Activated B cell treated with CpG ODN at 0.5 μM for 24 hours (primary cell): Measurements from ENCODE around the gene VWCE. TPM values are rescaled to one million over a fixed set of nuclear protein-coding genes. Genes with fewer than 3 reads are reported as not detected.

Source experiments
- ATAC-seq: fragments of 200-7000 bp; cut with Tn5 transposase; one replicate; pipeline ENCODE4 v1.10.0; 2021; ENCODE audit warnings: low read depth, mild to moderate bottlenecking, moderate library complexity
- CTCF ChIA-PET: fragments of 350-600 bp; sonication (Branson Sonifier 250); formaldehyde crosslinking; loops from one replicate; lab custom pipeline; 2021; ENCODE audit warnings: antibody characterized with exemption; lab: Charles Lee
- POLR2A ChIA-PET: fragments of 350-600 bp; sonication (Branson Sonifier 250); formaldehyde crosslinking; loops from one replicate; lab custom pipeline; 2021; ENCODE audit warnings: antibody characterized with exemption; lab: Charles Lee
- DNase-seq: peaks from one replicate; pipeline ENCODE4 v3.0.0; 2022
- H3K27ac Mint-ChIP-seq: one replicate; pipeline ENCODE4 v1.8.0; 2020; ENCODE audit warnings: mixed read lengths
- H3K27me3 Mint-ChIP-seq: one replicate; pipeline ENCODE4 v1.8.0; 2021; ENCODE audit warnings: mixed read lengths
- H3K36me3 Mint-ChIP-seq: one replicate; pipeline ENCODE4 v1.8.0; 2021; ENCODE audit warnings: low read depth, mixed read lengths
- H3K4me1 Mint-ChIP-seq: one replicate; pipeline ENCODE4 v1.8.0; 2021; ENCODE audit warnings: mixed read lengths
- H3K4me3 Mint-ChIP-seq: one replicate; pipeline ENCODE4 v1.8.0; 2020; ENCODE audit warnings: mild to moderate bottlenecking, mixed read lengths
- H3K9me3 Mint-ChIP-seq: one replicate; pipeline ENCODE4 v1.8.0; 2020; ENCODE audit warnings: mixed read lengths
- intact Hi-C: fragments of 100-400 bp; cut with micrococcal nuclease; formaldehyde crosslinking; loops from one replicate; pipeline ENCODE4 v1.15.1; 2024
- total RNA-seq: library from RNA; stranded (reverse); gene quantifications from 2 replicates; pipeline ENCODE4 v1.2.3, GENCODE V29; 2022
- TF ChIP-seq, protein P1 (sequence below): fragments of 200-600 bp; IDR thresholded peaks from one replicate; pipeline ENCODE4 v1.8.0; 2022; ENCODE audit warnings: antibody characterized with exemption, mild to moderate bottlenecking

VWCE gene
- total RNA-seq, 1 donor from 2014 or later: 1.3 TPM

DNA sequence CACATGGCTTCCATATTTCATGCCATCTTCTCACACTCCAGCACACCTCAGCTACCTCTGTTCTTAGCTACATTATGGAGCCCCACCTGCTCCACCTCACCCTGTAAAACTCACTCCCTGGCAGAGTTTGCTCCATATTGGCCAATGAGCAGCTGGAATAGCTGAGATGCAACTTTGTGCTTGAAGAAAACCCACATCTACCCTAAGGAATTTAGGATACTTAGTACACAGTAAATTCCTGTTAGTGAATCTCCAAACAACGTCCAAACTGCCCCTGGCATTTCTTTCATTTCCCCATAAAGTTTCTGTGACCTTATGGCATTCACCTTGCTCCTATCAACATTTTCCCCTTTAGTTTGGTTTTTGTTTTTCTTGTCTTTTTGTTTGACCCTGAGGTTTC lies 2.2 kb upstream of the VWCE start:
- peak overlapping the region; percentile 0 for H3K4me3 Mint-ChIP-seq

DNA sequence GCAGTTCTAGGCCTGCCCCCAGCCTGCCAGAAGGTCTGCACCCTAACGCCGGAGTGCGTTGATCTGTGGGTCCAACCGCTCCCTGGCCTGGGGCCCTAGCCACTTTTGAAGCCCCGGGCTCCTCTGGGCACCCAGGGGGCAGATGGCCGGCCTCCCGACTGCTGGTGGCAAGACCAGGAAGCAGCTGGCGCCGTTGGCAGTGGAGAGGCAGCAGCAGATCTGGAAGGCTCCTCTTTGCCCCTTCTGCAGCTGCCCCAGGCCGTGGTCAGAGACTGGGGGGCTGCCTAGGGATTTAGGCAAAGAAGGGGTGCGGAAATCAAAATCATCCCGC lies 445 bp upstream of the VWCE start:
- Mint-ChIP-seq H3K4me3 (peak overlapping the region; percentile 50), H3K9me3 (no peaks in the 10 kb centered on the region), H3K4me1 (peaks cover 9% of the 10 kb centered on the region), H3K27ac (no peak overlapping the region), H3K36me3 (peaks cover 31% of the 10 kb centered on the region), H3K27me3 (peaks cover 10% of the 10 kb centered on the region)
- intact Hi-C loops: loop anchor here (10.0 kb wide), 1 partner anchor 289 kb away; the partner anchor contains the start of gene SYT7
- DNase-seq (no peak), ATAC-seq (no peak)
- TF ChIP-seq, protein P1, sequence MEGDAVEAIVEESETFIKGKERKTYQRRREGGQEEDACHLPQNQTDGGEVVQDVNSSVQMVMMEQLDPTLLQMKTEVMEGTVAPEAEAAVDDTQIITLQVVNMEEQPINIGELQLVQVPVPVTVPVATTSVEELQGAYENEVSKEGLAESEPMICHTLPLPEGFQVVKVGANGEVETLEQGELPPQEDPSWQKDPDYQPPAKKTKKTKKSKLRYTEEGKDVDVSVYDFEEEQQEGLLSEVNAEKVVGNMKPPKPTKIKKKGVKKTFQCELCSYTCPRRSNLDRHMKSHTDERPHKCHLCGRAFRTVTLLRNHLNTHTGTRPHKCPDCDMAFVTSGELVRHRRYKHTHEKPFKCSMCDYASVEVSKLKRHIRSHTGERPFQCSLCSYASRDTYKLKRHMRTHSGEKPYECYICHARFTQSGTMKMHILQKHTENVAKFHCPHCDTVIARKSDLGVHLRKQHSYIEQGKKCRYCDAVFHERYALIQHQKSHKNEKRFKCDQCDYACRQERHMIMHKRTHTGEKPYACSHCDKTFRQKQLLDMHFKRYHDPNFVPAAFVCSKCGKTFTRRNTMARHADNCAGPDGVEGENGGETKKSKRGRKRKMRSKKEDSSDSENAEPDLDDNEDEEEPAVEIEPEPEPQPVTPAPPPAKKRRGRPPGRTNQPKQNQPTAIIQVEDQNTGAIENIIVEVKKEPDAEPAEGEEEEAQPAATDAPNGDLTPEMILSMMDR: no peak
- ChIA-PET CTCF (interaction anchor here (1.3 kb wide), 1 partner anchor 465 kb away, joined by 6 read pairs; no protein-coding TSS in a partner anchor), POLR2A (interaction anchor here (0.6 to 1.6 kb wide), 2 partner anchors 97 to 102 kb away, joined by 4 to 5 read pairs; partner anchors contain the start of gene TMEM216)

More for the DNA sequence above, 2.2 kb upstream of the VWCE start:
- intact Hi-C loops: loop anchor here (10.0 kb wide), 1 partner anchor 287 kb away; the partner anchor contains the start of gene SYT7
- no peak for DNase-seq
- H3K36me3 Mint-ChIP-seq: peaks cover 48% of the 10 kb centered on the region
- no peaks in the 10 kb centered on the region for H3K9me3 Mint-ChIP-seq
- CTCF ChIA-PET: no interaction called here
- TF ChIP-seq, protein P1: no peak
- peaks cover 9% of the 10 kb centered on the region for H3K4me1 Mint-ChIP-seq
- ATAC-seq: no peak
- POLR2A ChIA-PET: no interaction called here
- peaks cover 9% of the 10 kb centered on the region for H3K27me3 Mint-ChIP-seq
- no peak overlapping the region for H3K27ac Mint-ChIP-seq

DNA sequence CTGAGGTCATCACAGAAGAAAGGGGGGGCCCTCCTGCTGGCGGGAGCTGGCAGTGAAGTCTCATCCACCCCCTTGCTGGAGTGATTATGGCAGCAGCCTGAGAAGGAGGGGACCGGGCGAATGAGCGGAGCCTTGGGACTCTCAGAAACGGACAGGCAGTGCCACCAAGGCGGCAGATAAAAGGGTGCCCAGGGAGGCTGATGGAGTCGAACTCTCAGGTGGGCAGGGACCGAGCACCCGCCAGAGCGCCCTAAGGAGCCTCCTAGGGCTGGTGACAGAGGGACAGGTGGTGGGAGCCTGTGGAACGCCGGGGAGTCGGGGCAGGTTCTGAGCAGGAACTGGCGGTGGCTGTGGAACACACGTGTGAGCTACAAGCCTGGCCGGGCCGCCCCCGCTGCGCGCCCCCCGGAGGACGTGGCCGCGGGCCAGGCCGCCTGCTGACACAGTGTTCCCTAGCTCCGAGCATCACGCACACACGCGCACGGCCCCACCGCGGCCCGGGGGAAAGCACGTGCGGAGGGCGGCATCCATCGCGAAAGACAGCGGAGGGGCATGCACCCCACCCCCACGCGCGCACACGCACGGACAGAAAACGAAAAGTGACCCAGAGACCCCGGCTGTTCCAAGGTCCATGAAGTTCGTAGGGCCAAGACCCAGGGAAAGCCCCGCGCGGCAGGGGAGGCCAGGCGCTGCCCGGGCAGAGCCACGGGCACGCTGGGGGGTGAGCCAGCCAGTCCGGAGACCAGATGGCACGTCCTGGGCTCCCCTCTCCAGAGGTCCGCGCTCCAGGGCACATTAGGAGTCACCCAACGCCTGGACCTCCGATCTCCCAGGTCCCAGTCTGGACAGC lies 1.0 kb downstream of the VWCE start:
- CTCF ChIA-PET: interaction anchor here (1.3 to 1.9 kb wide), 2 partner anchors 39 to 463 kb away, joined by 6 to 10 read pairs; no protein-coding TSS in a partner anchor
- POLR2A ChIA-PET: interaction anchor here (0.6 to 1.6 kb wide), 5 partner anchors 12 to 135 kb away, joined by 3 to 11 read pairs (median 4); partner anchors contain the start of genes CPSF7, SDHAF2 and TMEM216

DNA sequence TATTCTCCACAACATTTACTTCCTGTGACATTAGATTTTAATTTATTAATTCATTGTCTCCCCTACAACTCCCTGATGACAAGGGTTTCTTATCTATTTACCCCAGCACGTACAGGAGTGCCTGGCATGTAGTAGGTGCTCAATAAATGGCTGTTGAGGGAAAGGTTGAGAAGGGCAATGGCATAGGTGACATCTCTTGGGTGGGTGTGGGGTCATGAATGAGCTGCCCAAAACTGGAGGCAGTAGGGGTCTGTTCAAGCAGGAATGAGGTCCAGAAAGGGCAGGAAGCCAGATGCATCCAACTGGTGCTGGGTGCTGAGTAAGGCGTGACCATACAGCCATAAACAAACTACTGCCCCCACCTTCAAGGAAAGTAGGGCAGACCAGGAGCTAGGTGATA lies 2.8 kb downstream of the VWCE start:
- ChIA-PET CTCF (no interaction called here), POLR2A (interaction anchor here (0.6 kb wide), 1 partner anchor 11 kb away, joined by 3 read pairs; no protein-coding TSS in a partner anchor)
- Mint-ChIP-seq H3K36me3 (peaks cover 3% of the 10 kb centered on the region), H3K27me3 (peaks cover 10% of the 10 kb centered on the region), H3K4me1 (peaks cover 9% of the 10 kb centered on the region), H3K4me3 (no peak overlapping the region), H3K9me3 (no peaks in the 10 kb centered on the region), H3K27ac (no peak overlapping the region)
- intact Hi-C loops: loop anchor here (10.0 kb wide), 1 partner anchor 292 kb away; the partner anchor contains the start of gene SYT7
- TF ChIP-seq, protein P1: no peak
- DNase-seq (no peak), ATAC-seq (no peak)

More for the DNA sequence above, 1.0 kb downstream of the VWCE start:
- DNase-seq: no peak
- no peaks in the 10 kb centered on the region for H3K9me3 Mint-ChIP-seq
- peak; percentile 36 for ATAC-seq
- H3K4me3 Mint-ChIP-seq: peak overlapping the region; percentile 81
- TF ChIP-seq, protein P1: no peak
- H3K36me3 Mint-ChIP-seq: peaks cover 17% of the 10 kb centered on the region
- H3K27ac Mint-ChIP-seq: no peak overlapping the region
- peaks cover 10% of the 10 kb centered on the region for H3K27me3 Mint-ChIP-seq
- intact Hi-C loops: loop anchor here (1.0 to 10.0 kb wide), 3 partner anchors 39 to 463 kb away; partner anchors contain the start of genes DDB1, SYT7 and TKFC
- H3K4me1 Mint-ChIP-seq: peaks cover 9% of the 10 kb centered on the region
